Occipital lobe (tissue), 2 donors: ENCODE data around the gene PACRG. TPM values are rescaled to one million over a fixed set of nuclear protein-coding genes. Genes with fewer than 3 reads are reported as not detected.

ENCODE experiments used
- DNase-seq: peaks from one replicate; lab custom pipeline; 2025; lab: John Stamatoyannopoulos, UW
- total RNA-seq: library from RNA; depleted of rRNA; stranded (reverse); fragments of >200 nt; gene quantifications from one replicate; pipeline ENCODE4 v1.2.3, GENCODE V29; 2014

The PACRG gene
- total RNA-seq, 1 donor from 2014 or later, result 6.7 TPM

- DNase-seq, result no peak
Measured at GRCh38 chr6:163008626-163009025, 280.9 kb downstream of the PACRG start.

GRCh38 chr6:163010145-163010544 is 282.4 kb downstream of the PACRG start:
- no peak for DNase-seq

DNA sequence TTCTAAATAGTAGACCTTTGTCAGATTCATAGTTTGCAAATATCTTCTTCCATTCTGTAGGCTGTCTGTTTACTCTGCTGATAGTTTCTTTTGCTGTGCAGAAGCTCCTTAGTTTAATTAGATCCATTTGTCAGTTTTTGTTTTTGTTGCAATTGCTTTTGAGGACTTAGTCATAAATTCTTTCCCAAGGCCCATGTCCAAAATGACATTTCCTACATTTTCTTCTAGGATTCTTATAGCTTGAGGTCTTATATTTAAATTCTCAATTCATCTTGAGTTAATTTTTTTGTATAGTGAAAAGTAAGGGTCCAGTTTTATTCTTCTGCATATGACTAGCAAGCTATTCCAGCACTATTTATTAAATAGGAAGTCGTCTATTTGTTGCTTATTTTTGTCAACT is 287.0 kb downstream of the PACRG start:
- no peak for DNase-seq

- DNase-seq, result no peak
Measured at GRCh38 chr6:163017801-163018200, 290.0 kb downstream of the PACRG start.

DNA sequence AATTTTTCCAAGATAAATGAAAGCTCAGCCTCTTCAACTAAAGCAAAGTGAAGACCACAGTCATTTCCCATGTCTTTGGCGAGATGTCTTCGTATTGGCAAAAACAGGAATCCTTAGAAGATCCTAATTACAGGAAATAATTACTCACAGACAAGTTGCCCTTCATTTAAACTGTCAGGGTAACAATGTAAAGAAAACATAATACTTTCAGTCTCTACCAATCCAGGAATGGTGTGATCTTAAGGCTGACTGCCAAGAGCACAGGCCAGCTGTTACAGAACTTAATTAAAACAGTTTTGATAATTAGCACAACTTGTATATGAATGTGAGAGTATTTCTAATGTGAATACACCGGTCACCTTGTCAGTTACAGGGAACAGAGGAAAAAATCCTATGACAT is 292.2 kb downstream of the PACRG start:
- DNase-seq, result no peak

DNA sequence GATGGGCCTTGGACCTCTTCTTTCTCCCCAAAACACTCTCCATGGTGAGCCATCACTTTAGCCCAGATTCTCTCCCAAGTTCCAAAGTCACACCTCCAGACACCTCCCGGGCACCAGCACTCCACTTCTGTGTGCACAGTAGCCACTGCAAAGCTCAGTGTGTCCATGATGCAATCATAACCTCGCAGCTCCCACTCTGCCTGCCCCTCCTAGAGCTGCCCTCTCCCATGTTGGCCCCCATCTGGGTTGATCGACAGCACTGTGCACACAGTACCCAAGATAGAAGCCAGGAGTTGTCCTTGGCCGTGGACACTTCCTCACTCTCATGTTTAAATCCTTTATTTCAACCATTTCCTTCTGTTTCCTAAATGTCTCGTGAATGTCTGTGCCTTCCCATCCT is 293.3 kb downstream of the PACRG start:
- DNase-seq, result no peak

DNA sequence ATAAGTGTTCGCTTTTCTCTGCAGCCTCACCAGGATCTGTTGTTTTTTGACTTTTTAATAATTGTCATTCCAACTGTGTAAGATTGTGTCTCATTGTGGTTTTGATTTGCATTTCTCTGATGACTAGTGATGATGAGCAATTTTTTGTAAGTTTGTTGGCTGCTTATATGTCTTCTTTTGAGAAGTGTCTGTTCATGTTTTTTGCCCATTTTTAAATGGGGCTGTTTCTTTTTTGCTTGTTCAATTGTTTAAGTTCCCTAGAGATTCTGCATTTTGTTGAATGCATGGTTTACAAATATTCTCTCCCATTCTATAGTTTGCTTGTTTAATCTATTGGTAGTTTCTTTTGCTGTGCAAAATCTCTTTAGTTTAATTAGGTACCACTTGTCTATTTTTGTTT is 295.9 kb downstream of the PACRG start:
- DNase-seq, result no peak

DNA sequence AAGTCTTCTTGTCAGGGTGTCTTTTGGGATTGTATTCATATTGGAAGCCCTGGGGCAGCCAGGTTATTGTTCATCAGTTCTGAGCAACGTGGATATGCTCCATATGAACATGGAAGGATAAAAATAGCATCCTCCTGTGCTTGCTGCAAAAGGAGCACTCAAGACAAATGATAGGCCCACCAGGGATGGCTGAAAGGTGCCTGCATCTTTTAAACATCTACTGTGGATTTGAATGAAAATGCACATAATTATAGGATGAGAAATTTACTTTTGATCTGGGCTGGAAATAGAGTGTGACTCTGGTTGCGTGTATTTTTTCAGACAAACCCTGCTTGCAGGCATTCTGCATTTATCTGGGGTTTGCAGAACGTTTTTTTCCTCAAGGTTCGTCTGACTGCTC is 299.1 kb downstream of the PACRG start:
- DNase-seq, result no peak

- DNase-seq, result no peak
Measured at GRCh38 chr6:163030980-163031379, 303.2 kb downstream of the PACRG start.

GRCh38 chr6:163031931-163032330 is 304.2 kb downstream of the PACRG start:
- DNase-seq, result no peak

DNA sequence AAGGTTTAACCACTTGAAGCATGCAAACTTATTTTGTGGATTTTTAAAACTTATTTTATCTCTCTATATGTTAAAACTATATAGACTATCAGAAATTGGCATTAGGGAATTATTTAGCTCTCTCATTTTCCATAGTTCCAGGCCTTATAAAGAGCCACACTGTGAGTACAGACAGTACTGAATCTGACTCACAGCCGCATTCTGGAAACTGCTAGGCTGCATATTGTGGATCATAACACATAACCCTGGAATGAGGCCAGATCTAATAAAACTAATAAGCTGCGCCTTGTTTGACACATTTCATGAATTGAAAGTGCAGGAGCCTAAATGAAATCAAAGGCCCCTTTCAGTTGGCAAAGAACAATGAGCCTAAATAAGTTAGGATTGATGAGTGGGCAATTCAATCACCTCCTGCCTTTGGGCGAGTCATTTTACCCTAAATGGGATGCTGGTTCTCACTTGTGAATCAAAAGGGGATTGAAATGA is 308.4 kb downstream of the PACRG start:
- DNase-seq, result no peak

- no peak for DNase-seq
Measured at GRCh38 chr6:163038317-163038716, 310.5 kb downstream of the PACRG start.

DNA sequence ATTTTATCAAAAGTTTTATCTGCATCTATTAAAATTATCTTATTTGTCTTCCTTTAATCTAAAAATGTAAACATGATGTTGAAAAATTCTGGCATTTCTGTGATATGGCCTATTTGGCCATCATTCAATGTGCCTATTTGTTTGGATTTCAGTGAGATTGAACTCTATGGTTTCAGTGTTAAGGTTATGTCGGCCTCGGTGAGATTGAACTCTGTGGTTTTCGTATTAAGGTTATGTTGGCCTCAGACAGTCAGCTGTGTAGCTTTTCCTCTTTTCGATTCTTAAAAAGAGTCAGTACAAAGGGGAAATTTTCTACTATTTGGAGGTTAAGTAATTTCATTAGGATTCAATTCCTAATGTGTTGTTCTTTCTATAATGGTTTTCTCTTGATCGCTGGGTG is 320.6 kb downstream of the PACRG start:
- no peak for DNase-seq

DNA sequence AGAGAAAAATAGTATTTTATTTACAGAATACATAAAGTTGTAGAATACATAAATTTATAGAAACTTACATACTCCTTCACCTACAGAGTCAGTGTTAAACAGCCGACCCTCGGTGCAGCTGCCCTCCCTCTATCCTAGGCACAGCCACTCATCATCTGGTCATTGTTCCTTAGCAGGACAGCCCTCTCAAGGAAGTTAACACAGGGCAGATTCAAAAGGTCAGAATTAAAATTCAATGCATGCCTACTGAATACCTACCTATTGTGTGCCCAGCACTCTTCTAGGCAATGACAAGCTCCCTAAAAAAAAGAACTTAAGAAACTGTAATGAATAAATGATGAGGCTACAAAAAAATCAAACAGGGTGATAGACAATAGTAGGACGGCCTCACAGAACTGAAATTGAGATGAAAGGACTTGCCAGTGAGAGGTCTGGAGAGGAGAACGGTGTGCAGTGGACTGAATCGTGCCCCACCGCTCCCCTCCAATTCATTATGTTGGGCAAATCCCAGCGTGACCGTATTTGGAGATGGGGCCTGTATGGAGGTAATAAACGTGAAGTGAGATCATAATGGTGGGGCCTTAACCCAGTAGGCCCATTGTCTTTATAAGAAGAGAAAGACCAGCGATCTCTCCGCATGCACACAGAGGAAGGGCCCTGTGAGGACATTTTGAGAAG is 326.0 kb downstream of the PACRG start:
- DNase-seq, result no peak

DNA sequence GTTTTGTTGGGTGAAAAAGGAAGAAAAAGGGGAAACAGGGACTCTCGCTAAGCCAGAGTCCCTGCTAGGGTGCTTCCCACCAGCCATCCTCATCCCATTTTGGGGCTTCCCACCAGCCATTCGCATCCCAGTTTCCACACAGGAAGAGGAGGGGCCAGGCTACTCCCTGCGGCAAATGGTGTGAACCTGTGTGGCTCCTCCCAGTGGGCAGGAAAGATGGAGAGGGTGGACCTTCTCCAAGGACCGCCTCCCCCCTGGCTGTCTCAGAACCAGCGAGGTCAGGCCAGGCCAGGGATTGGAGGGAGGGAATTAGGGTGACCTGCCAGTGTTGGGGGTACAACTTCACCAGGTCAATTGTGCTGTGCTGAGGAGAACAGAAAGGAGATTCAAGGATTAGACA is 326.9 kb downstream of the PACRG start:
- no peak for DNase-seq

DNA sequence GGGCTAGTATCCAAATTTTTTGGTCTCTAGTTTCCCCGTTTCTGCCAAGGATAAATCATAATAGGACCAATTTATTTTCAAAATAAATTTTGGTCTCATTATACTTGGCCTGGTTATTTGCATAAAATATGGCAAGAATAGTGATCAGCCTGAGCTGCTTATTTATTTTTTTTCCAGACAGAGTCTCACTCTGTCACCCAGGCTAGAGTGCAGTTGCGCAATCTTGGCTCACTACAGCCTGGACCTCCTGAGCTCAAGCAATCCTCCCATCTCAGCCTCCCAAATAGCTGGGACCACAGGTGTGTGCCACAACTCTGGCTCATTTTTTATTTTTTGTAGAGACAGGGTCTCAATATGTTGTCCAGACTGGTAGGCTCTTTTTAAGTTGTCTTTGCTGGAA is 329.5 kb downstream of the PACRG start:
- no peak for DNase-seq

DNA sequence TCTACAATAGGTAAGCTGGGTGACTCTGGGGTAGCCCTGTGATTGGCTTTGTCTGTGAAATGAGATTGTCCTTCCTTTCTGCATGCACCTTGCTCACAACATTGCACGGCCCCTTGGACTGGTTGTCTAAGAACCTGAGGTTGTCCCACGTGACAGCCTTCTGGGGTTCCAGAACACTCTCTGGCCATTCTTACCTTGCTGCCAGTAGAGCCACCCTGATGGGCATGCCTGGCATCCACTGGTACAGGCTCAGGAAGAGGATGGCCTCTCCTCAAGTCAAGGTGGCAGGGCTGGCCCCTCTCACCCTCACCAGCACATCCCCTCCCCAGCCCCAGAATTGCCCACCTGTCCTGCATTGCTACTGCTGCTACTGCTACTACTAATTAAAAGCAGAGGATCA is 335.0 kb downstream of the PACRG start:
- no peak for DNase-seq

GRCh38 chr6:163063561-163063960 is 335.8 kb downstream of the PACRG start:
- no peak for DNase-seq

DNA sequence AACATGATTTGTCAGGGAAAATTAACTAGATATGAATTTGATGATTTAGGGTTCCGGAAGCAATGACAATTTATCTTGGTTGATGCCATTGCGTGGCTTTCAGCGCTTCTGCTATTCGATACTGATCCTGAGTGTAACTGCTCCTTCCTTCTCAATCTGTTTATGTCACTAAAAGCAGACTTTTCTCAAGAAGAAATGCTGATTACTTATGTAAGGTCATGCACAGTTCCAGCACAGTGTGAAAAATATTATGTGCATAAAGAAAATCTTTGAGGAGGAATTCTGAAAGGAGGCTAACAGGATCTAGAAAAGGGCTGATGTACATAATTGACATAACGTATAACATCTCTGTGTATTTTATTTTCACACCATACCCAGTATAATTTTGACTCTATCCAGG is 336.6 kb downstream of the PACRG start:
- no peak for DNase-seq

DNA sequence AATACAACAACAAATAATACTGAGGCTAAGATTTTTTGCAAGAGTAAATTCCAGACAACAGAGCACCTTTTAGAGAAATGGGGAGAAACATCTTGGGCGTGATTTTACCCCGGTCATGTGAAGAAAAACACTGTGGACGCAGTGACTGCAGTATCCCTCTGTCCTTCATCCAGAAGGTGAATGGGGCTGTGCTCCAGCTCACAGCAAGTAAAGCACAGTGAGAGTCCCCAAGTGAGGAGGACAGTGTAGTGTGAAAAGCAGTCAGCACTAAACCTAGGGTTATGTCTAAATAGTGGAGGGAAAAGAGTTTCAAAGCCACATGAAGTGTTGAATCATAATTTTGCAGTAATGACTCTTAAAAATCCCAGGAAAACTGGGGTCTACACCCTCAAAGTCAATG is 338.4 kb downstream of the PACRG start:
- DNase-seq, result no peak

GRCh38 chr6:163077134-163077533 is 349.4 kb downstream of the PACRG start:
- no peak for DNase-seq

DNA sequence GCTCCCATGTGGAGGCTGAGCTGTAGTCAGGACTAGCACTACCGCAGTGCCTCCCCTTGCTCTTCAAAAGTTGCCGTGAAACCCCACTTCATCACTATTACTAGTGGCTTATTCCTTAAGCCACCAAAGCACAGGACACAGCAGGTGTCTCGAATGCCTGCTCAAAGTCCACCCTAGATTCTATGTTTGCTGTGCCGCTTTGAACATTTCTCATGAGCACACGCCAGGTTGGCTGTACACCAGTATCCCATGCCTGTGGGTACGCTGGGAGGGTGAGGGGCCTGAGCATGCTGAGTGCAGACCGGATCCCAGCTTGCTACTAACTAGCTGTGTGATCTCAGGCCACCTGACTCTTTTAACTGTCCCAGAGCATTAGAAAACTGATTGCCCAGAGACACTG is 350.9 kb downstream of the PACRG start:
- no peak for DNase-seq

- no peak for DNase-seq
Measured at GRCh38 chr6:163080228-163080627, 352.5 kb downstream of the PACRG start.

DNA sequence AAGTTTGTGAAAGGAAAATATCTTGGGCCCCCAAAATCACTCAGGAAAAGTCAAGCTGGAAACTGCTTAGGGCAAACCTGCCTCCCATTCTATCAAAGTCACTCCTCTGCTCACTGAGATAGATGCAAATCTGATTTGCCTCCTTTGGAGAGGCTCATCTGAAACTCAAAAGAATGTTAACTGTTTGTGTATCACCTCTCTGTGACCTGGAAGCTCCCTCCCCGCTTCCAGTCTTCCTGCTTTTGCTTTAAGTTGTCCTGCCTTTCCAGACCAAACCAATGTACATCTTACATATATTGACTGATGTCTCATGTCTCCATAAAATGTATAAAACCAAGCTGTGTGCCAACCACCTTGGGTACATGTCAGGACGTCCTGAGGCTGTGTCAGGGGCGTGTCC is 355.4 kb downstream of the PACRG start:
- no peak for DNase-seq
